ENCODE measurements around the gene SLC13A3. TPM values are rescaled to one million over a fixed set of nuclear protein-coding genes. Genes with fewer than 3 reads are reported as not detected.

SLC13A3 gene
- total and polyA plus RNA-seq, 12 donors: 0.13 to 1.2 (median 0.58) TPM

GRCh38 chr20:46609043-46609442 is 42.2 kb downstream of the SLC13A3 start:
- no peak for DNase-seq
- no peak for TF ChIP-seq CTCF (IDR thresholded peaks at IDR 0.05)
- Histone ChIP-seq H3K4me1 (peaks cover 0 to 9% (median 0%) of the 10 kb centered on the region in 9 donors), H3K27me3 (peaks cover 0 to 4% (median 0%) of the 10 kb centered on the region in 7 donors), H3K36me3 (no peaks in the 10 kb centered on the region), H3K27ac (no peak overlapping the region), H3K4me3 (no peak overlapping the region), H3K9me3 (peaks cover 0 to 8% (median 0%) of the 10 kb centered on the region in 11 donors)
- 93 to 97% methylated on average over 4 of the region's 4 CpGs for WGBS, 2 donors
- intact Hi-C loops (cut with DNase I): no loop called here
- no peak for ATAC-seq

GRCh38 chr20:46607849-46608497 is 43.3 kb downstream of the SLC13A3 start:
- 94 to 97% methylated on average over 8 of the region's 8 CpGs for whole genome bisulfite sequencing, 2 donors
- no peak overlapping the region for H3K27ac ChIP-seq
- no peak for ATAC-seq
- no peaks in the 10 kb centered on the region for H3K36me3 ChIP-seq
- intact Hi-C loops (cut with DNase I): no loop called here
- no peak overlapping the region for H3K4me3 ChIP-seq
- peaks cover 0 to 4% (median 0%) of the 10 kb centered on the region in 7 donors for H3K27me3 ChIP-seq
- DNase-seq: no peak
- peaks cover 0 to 9% (median 0%) of the 10 kb centered on the region in 9 donors for H3K4me1 ChIP-seq
- TF ChIP-seq CTCF (IDR thresholded peaks at IDR 0.05): no peak
- peaks cover 0 to 8% (median 0%) of the 10 kb centered on the region in 11 donors for H3K9me3 ChIP-seq

- Histone ChIP-seq H3K27me3 (peaks cover 0 to 4% (median 0%) of the 10 kb centered on the region in 7 donors), H3K27ac (no peak overlapping the region), H3K4me1 (peaks cover 0 to 9% (median 0%) of the 10 kb centered on the region in 9 donors), H3K36me3 (no peaks in the 10 kb centered on the region), H3K9me3 (peaks cover 0 to 8% (median 0%) of the 10 kb centered on the region in 11 donors), H3K4me3 (no peak overlapping the region)
- DNase-seq (no peak), ATAC-seq (no peak)
- TF ChIP-seq CTCF (IDR thresholded peaks at IDR 0.05): no peak
- 97 to 98% methylated on average over 4 of the region's 4 CpGs for WGBS, 2 donors
- intact Hi-C loops (cut with DNase I): no loop called here
Observed at GRCh38 chr20:46607191-46607848, 43.9 kb downstream of the SLC13A3 start.

GRCh38 chr20:46606817-46607190 is 44.5 kb downstream of the SLC13A3 start:
- ATAC-seq (no peak), DNase-seq (no peak)
- Histone ChIP-seq H3K36me3 (no peaks in the 10 kb centered on the region), H3K4me1 (peaks cover 0 to 9% (median 0%) of the 10 kb centered on the region in 9 donors), H3K9me3 (peaks cover 0 to 8% (median 0%) of the 10 kb centered on the region in 11 donors), H3K27ac (no peak overlapping the region), H3K4me3 (no peak overlapping the region), H3K27me3 (peaks cover 0 to 4% (median 0%) of the 10 kb centered on the region in 7 donors)
- intact Hi-C loops (cut with DNase I): no loop called here
- WGBS, 2 donors: 98% methylated on average over 4 of the region's 4 CpGs
- no peak for TF ChIP-seq CTCF (IDR thresholded peaks at IDR 0.05)

All from heart right ventricle (tissue), 16 donors.